ENCODE results near the gene HNMT.

DNA sequence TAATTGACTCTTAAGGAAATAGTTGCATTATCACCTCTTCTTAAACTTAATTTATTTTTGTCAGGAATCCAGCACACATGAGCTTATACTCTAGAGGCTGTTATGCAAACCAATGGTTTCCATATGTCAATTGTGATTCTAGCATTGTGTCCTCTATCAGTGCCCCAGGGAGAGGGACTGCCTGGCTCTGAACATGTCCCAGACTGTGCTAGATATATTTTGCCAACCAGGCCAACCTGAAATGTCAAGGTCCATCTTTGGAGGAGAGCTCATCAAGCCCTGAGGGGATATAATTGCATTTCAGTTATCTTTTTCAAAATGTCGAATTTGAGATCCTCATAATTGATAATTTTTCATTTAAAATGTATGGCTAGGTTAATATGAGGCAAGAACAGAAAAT lies 34.2 kb downstream of the HNMT start:
- TF ChIP-seq POLR2A (IDR thresholded peaks at IDR 0.05) = no peak
- no peak for TF ChIP-seq CTCF (IDR thresholded peaks at IDR 0.05)
- TF ChIP-seq POLR2AphosphoS5 (IDR thresholded peaks at IDR 0.05) = no peak
- no peak for TF ChIP-seq EP300 (IDR thresholded peaks at IDR 0.05)
